D721Med (cell line): ENCODE data around the gene MGST1.
"Not testable (repeated sequence)": the region's sequence is repeated elsewhere in the genome, so short reads cannot be mapped to it uniquely, and the experiment has no call there.

Experiments used
- DNase-seq: peaks from one replicate; pipeline ENCODE4 v3.0.0; 2011; ENCODE audit warnings: low spot score; ENCODE audit not compliant: insufficient read length
- FAIRE-seq: peaks from 2 replicates; lab custom pipeline; 2011; peaks lifted over from hg19 to GRCh38; lab: Jason Lieb, UNC
- TF ChIP-seq, protein P1 (sequence below): IDR thresholded peaks from 2 replicates; pipeline ENCODE4 v1.5.1; 2012; ENCODE audit warnings: mild to moderate bottlenecking, control low read depth; ENCODE audit not compliant: insufficient read depth; ENCODE audit errors: missing control alignments

MGST1 gene

DNA sequence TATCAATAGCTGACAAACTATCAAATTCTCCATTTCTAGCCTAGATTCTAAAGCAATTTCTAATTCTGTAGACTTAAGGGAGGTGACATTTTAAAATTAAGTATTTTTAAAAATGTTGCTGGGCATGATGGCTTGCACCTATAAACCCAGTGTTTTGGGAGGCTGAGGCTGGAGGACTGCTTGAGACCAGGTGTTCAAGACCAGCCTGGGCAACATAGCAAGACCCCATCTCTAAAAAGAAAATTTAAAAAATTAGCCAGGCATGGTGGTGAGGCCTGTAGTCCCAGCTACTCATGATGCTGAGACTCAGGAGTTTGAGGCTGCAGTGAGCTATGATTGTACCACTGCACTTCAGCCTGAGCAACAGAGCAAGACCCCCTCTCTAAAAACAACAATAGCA is 15.1 kb downstream of the MGST1 start:
- DNase-seq (no peak), FAIRE-seq (no peak)
- TF ChIP-seq, protein P1, sequence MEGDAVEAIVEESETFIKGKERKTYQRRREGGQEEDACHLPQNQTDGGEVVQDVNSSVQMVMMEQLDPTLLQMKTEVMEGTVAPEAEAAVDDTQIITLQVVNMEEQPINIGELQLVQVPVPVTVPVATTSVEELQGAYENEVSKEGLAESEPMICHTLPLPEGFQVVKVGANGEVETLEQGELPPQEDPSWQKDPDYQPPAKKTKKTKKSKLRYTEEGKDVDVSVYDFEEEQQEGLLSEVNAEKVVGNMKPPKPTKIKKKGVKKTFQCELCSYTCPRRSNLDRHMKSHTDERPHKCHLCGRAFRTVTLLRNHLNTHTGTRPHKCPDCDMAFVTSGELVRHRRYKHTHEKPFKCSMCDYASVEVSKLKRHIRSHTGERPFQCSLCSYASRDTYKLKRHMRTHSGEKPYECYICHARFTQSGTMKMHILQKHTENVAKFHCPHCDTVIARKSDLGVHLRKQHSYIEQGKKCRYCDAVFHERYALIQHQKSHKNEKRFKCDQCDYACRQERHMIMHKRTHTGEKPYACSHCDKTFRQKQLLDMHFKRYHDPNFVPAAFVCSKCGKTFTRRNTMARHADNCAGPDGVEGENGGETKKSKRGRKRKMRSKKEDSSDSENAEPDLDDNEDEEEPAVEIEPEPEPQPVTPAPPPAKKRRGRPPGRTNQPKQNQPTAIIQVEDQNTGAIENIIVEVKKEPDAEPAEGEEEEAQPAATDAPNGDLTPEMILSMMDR = no peak

DNA sequence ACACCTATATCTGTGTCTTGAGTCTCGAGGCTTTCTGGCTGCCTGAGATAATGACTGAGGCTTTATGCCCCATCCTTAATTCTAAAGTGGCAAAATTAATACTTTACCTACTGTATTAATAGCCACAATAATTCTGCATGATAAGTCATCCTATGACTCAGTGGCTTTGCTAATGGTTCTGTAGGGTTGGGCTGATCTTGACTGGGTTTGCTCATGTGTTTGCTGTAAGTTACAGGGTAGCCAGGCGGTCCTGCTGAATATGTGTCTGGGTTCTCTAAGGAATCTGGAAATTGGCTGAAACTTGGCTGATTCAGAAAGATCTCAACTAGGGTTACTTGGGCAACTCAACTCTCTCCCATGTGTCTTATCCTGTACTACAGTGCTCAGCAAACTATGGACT is 21.7 kb downstream of the MGST1 start:
- DNase-seq = no peak
- FAIRE-seq = no peak
- TF ChIP-seq, protein P1 = no peak

DNA sequence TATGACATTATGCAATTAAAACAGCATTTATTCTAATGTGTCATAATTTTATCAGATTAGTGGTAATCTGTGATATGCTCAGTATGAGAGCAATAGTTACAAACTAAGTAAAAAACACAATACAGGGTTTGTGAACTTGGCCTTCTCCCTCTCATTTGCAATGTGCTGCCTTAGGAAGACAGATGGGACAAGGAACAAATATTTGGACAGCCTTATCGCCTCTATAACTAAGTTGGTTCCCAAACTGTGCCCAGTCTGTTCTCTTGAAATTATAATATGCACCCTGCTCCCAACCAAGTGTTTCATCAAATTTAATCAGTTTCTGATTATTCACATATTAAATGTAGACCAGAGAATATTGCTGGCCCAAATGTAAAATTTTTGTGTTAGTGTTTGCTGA is 22.7 kb downstream of the MGST1 start:
- FAIRE-seq = no peak
- TF ChIP-seq, protein P1 = no peak
- no peak for DNase-seq

DNA sequence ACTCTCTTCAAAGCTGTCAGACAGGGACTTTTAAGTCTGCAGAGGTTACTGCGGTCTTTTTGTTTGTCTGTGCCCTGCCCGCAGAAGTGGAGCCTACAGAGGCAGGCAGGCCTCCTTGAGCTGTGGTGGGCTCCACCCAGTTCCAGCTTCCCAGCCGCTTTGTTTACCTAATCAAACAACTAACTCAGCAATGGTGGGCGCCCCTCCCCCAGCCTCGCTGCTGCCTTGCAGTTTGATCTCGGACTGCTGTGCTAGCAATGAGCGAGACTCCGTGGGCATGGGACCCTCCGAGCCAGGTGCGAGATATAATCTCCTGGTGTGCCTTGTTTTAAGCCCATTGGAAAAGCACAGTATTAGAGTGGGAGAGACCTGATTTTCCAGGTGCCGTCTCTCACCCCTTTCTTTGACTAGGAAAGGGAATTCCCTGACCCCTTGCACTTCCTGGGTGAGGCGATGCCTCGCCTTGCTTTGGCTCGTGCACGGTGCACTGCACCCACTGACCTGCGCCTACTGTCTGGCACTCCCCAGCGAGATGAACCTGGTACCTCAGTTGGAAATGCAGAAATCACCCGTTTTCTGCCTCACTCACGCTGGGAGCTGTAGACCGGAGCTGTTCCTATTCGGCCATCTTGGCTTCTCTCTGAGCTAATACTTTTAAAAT is 35.3 kb downstream of the MGST1 start:
- not testable (repeated sequence) for DNase-seq, FAIRE-seq

DNA sequence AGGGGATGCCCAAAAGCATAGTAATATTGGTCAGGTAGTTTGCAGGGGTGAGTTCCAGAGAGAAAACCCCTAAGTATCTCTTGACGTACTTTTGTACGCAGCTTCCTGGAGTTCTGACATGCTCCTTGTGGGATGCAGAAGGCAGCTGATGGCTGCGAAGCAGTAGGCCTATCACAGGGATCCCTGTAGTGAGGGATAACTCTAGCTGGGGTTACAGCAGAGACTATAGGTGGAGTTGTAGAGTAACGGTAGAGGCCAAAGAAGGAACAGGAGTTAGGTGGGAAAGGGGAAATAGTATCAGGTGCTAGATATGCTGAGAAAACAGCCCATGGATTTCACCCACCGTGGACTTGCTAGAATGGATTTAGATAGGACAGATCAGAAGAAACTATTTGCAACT is 37.3 kb downstream of the MGST1 start:
- DNase-seq (no peak), FAIRE-seq (no peak)
- TF ChIP-seq, protein P1 = no peak

DNA sequence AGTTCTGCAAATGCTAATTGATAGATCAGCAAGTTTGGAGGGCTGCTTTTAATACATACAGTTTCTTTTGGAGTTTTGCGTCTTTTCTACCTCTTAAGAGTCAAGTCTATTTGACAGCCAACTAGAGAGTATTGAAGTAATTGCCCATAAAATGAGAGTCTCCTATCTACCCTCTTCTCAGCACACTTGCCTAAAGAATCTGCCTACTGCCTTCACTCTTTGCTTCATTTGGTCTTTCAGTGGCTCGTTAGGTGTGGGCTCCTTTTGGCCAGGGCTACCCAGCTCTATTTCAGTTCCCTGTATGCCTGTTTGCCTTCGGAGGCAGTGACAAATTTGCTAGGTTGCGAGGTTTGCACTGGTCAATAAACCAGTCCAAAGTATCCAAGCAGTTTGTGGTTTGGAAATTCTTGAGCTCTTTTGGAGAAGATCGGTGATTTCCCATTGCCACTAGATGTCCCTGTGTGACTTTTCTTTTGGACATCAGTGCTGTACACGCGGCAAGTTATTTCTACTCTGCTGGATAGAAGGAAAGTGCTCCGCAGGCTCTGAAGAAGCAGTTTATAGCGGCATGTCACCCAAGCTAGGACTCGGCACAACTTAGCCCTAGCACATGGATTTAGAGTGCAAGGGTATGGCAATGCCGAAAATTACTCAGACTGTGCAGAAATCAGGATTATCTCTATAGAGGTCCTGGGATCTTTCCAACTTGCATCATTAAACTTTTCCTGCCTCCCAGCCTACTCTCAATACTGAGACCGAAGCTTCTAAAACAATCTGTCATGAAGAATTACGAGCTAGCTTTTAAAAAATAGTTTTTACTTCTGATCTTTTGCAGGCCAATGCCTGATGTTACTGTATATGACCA is 38.6 kb downstream of the MGST1 start:
- TF ChIP-seq, protein P1 = peak; percentile 81
- FAIRE-seq (peak; percentile 83), DNase-seq (peak; percentile 29)

DNA sequence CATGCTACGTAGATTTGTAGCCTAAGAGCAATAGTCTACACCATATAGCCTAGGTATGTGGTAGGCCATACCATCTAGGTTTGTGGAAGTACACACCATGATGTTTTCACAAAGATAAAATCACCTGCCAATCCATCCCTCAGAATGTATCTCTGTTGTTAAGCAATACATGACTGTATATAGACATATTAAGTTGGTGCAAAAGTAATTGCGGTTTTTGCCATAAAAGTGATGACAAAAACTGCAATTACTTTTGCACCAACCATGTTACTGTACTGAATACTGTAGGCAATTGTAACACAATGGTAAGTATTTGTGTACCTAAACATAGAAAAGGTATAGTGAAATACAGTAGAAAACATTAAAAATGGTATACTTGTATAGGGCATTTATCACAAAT is 40.5 kb downstream of the MGST1 start:
- DNase-seq = no peak
- TF ChIP-seq, protein P1 = no peak
- no peak for FAIRE-seq
